ENCODE measurements around the gene RAD51D.

Gene RAD51D

DNA sequence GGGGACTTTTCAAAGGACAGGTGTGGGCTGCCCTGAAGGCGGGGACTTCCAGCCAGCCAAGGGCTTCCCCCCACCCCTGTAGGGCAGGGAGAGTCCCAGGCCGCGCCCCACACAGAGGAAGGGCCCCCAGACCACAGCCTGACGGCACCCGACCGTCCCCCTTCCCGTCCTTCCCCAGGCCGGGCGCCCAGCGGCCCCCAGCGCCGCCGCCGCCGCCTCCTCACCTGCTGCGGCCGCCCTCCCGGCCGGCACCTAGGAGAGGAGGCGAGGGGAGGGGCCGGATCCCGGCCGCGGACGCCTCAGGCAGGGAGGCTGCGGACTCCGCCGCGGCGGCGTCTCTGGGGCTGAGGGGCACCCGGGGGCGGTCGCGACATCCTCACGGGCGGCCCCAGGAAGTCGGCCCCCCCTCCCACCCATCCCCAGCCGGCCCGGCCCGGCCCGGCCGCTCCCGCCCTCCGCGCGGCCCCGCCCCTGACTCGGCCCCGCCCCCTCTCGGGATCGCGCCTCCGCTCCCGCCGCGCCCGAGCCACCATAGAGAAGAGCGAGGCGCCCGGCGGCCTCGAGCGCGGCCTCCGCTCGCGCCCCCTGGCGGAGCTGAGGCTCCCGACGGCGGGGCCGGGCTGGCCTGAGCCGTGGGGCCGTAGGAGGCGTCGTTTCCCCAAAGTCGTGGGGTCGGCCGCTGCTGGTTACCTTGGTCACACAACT lies 30.6 kb downstream of the RAD51D start:
- DNase-seq, result peak; percentile 93

DNA sequence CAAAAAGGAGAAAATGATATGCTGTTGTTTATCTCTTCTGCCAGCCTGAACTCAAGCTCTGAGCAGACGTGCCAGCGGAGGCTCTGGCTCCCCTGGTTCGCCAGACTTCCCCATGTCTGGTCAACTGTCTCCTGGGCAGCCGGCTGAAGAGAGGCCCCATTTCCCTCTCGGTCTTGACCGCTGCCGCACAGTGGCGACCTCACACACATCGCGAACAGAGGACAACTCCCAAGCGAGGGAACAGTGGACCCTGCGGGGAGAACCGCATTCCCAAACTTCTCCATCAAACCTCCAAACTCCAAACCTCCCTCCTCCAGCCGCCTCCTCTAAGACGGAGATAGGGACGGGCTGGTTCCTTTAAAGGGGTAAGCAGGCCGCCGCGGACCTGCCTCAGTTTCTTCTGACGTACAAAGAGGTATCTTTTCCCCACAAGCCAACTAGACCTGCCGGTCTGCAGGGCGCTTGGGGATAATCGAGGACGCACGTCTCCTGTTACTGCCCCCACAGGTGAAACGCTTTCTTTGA lies 31.2 kb downstream of the RAD51D start:
- peak; percentile 50 for DNase-seq

DNA sequence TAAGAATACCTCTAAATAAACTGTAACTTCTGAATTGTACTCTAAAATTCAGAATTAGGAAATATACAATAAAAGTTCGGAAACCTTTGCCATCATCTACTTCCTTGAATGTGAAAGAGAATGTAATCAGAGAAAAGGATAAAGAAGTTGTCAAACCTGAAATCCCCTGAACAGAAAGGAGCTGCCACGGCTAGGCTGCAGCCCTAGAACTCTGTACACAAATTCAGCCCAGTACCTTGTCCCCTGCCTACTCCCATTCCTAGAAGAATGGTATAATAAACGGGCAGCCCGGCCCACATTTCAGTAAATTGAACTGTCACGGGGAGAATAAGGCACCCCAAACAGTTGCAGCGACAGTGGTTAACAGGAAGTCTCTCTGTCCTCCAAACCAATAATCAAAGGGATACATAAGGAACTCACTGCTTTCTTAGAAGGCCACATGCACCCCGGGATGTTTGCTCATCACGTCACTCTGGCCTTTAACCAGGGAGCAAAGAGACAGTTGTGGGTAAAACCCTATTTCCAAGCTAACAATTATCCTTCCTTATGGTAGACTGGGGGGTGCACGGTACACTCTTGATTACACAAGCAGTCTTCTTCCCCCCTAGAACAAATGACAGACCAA lies 31.8 kb downstream of the RAD51D start:
- DNase-seq, result peak; percentile 43

DNA sequence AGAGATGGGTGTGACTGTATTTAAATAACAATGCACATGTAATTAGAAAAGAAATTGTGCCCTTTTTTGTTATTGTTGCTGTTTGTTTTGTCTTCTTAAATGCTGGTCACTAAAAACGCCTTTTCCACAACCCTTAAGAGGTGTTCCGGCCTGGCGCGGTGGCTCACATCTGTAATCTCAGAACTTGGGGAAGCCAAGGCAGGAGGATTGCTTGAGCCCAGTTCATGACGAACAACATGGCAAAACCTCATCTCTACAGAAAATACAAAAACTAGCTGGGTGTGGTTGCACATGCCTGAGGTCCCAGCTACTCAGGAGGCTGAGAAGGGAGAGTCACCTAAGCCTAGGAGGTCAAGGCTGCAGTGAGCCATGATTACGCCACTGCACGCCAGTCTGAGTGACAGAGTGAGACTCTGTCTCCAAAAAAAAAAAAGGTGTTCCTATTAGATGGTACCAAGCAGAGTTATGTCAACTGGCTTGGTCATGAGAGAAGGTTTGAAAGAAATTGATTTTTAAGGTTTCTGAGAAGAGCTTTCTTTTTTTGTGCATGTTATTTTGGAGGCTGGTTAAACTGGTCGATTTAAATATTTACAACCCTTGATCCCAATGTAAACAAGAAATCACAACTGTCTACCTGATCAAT lies 32.6 kb downstream of the RAD51D start:
- peak; percentile 39 for DNase-seq

- no peak for DNase-seq
These were observed 33.5 kb downstream of the RAD51D start for GRCh38 chr17:35086164-35086563.

GRCh38 chr17:35084987-35085386 lies 34.7 kb downstream of the RAD51D start:
- DNase-seq, result no peak

- DNase-seq, result no peak
These were observed 36.6 kb downstream of the RAD51D start for GRCh38 chr17:35083071-35083470.

GRCh38 chr17:35082073-35082657 lies 37.5 kb downstream of the RAD51D start:
- DNase-seq, result peak; percentile 91

- DNase-seq, result no peak
These were observed 38.0 kb downstream of the RAD51D start for GRCh38 chr17:35081638-35082037.

DNA sequence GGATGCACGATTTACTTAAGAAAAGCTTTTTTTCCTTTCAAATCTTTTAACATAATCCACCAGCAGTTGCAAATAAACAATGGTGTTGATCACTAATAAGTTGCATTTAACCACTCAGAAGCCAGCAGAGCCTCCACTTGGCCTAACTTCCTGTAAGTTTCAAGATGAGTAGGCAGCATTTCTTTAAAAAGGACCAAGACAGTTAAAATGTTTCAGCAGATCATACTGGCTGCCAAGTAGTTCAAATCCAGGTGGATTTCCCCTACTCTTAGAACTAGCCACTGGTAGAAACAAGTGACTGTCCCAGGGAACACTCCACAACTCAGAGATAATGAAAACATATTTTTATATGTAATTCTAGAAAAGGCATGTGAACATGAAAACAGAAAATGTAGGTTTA lies 39.1 kb downstream of the RAD51D start:
- DNase-seq, result peak; percentile 52

DNA sequence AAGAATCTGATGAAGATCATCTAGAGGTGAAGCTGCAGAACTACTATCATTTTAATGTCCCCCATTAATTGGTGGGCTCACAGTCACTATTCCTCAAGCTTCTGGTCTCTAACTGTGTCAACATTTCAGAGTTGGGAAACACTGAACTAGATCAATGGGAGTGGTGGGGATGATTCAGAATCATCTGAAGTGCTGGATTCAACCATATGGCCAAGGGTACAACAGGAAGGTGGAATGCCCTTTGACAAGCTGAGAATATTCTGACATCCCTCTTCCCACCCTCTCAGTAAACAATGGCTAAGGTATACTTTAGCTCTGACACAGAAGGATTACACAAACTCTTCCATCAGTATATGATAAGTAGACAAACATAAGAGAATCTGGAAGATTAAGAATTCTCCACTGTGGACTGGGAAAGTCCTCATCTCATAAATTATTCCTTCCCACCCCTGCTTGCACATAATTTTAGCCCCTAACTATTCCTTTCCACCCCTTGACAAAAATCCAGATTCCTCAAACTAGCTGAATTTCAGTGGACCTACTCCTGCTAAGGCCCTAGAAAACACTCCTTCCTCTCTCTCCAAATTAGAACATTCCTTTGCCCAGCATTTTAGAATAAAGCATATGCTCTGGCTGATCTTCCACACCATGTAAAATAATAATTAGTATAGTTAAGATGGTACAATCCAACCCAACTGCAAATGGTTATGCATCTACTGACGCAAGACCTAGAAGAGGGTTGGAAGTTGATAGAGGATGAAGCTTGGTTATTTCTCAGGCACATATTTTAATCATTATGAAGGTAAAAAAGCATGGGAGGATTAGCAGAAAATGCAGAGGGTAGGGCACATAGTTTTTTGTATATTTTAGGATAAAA lies 39.9 kb downstream of the RAD51D start:
- no peak for DNase-seq

- no peak for DNase-seq
These were observed 42.8 kb downstream of the RAD51D start for GRCh38 chr17:35076874-35077273.

DNA sequence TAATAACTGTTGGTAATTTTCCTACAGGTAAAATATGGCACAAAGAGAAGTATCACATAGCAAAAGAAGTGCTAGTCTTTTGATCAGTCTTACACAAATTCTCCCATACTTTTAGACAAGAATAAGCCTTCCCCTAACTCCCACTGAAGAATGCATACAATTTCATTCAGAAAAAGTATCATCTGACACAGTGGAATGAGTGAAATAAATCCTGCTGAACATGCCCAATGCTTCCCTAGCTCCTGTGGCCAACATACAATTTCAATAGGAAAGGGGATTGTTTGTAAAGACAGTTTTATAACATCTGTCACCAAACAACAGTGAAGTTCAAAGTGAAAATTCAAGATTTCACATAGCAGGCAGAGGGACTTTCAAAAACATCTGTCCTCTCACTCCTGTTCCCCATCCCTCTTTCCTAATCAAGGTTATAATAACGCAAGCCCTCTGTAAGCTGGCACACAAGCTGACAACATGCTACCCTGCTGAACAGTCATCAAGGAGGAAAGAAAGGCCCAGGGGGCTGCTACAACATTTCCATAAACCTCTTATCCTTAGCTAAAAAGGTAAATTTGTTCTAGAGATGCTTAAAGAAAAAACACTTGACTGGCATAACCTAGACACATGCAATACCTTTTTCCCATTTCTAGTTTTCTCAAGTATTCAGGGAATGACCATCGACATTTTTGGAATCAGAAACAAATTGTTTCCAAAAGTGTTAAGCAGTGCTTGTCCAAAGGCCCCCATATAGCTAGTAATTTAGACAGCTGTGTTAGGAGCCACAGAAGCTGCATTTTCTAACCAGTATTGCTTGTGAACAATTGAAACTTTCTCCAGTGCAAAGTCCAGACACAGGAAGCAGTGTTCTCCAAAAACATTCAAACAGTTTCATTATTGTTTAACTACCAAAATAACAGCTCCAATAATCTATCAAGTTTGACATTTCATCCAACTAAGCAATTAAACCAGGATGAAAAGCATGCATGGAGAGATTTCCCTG lies 44.7 kb downstream of the RAD51D start:
- peak; percentile 8 for DNase-seq

GRCh38 chr17:35073991-35074627 lies 45.6 kb downstream of the RAD51D start:
- DNase-seq, result peak; percentile 19

DNA sequence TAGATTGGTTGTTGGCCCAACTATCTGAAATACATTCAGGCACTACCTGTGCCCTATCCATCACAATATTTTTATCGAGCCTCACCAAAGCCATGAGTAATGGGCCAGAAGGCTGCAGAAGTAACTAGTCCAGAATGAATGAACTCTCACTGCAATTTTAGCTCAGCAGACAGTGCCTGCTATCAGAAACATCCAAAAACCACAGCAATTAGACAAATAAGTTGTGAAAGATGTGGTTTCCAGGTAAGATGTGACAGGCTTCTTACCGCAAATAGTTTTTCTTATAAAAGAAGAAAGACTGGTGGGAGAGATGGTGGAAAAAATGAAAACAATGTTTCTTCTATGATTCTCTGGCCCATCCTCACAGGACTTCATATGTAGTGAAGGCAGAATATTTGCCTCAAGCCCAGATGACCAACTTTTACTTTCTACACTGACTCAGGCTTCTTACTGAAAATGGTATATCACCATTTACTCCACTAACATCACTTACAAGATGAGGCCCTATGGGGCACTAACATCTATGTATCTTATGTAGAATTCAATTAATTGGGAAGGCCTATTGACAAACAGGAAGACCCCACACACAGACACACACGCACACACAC lies 46.4 kb downstream of the RAD51D start:
- DNase-seq, result no peak

GRCh38 chr17:35069311-35069710 lies 50.3 kb downstream of the RAD51D start:
- no peak for DNase-seq

DNA sequence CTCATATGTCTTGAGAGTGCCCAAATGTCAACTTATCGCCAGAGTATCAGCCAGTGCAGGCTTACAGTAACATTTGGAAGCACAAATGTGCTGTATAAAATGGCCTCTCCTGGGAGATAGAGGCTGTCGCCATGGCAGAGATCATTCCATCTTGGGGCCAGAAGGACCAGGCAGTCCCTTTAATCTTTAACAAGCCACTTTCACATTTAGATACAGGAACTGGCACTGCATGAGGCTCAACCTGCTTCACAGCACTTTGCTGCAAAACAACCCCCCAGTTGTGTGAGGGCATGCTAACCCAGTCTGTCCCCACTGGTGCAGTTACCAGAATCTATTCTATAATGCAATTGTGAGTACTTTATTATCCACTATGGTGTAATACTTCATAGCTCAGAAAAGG lies 51.4 kb downstream of the RAD51D start:
- no peak for DNase-seq

DNA sequence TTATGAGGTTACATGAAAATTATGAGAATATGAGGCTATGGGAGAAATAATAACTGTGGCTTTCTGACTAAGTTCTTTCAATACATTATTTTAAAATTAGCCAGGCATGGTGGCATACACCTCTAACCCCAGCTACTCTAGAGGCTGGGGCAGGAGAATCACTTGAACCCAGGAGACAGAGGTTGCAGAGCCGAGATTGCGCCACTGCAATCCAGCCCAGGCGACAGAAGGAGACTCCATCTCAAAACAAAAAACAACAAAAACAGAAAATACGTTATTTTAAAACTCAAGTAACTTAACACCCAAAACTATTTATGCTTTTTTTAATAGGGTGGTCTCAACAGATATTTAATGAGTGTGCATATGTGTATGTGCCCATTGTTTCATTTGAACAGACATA lies 53.8 kb downstream of the RAD51D start:
- DNase-seq, result no peak

GRCh38 chr17:35064516-35065215 lies 55.0 kb downstream of the RAD51D start:
- no peak for DNase-seq
